DOHH2 (cell line): Measurements from ENCODE around the gene OR8D2.

Experiments used
- H3F3A ChIP-seq: fragments of 200-600 bp; sonication (generic), shearing (Covaris generic); 2 replicates; pipeline ENCODE4 v1.6.0; 2016; ENCODE audit warnings: antibody characterized with exemption, mild to moderate bottlenecking; ENCODE audit not compliant: control insufficient read depth, insufficient read depth
- H3K27ac ChIP-seq: fragments of 200-600 bp; sonication (generic); 2 replicates; pipeline ENCODE4 v1.5.1; 2014; ENCODE audit warnings: low read depth, mild to moderate bottlenecking, low read length, moderate library complexity
- H3K27me3 ChIP-seq: fragments of 200-600 bp; sonication (generic); 2 replicates; pipeline ENCODE4 v1.6.1; 2014; ENCODE audit warnings: mild to moderate bottlenecking, low read length, mixed read lengths; ENCODE audit not compliant: control insufficient read depth
- H3K36me3 ChIP-seq: fragments of 200-600 bp; sonication (generic); 2 replicates; pipeline ENCODE4 v1.6.1; 2014; ENCODE audit warnings: mild to moderate bottlenecking, low read length, moderate library complexity, mixed read lengths; ENCODE audit not compliant: control insufficient read depth
- H3K4me1 ChIP-seq: fragments of 200-600 bp; sonication (generic); 2 replicates; pipeline ENCODE4 v1.6.1; 2014; ENCODE audit warnings: mild to moderate bottlenecking, low read length, mixed read lengths; ENCODE audit not compliant: control insufficient read depth
- H3K4me2 ChIP-seq: fragments of 200-600 bp; sonication (generic); 2 replicates; pipeline ENCODE4 v1.6.0; 2014; ENCODE audit warnings: mild to moderate bottlenecking, low read length, moderate library complexity
- H3K4me3 ChIP-seq: fragments of 200-600 bp; sonication (generic); 2 replicates; pipeline ENCODE4 v1.5.1; 2014; ENCODE audit warnings: mild to moderate bottlenecking, low read length, mixed read lengths
- H3K79me2 ChIP-seq: fragments of 200-600 bp; sonication (generic); 2 replicates; pipeline ENCODE4 v1.6.1; 2014; ENCODE audit warnings: mild to moderate bottlenecking, low read length, mixed read lengths; ENCODE audit not compliant: control insufficient read depth
- H3K9me2 ChIP-seq: fragments of 200-600 bp; sonication (generic); replicated peaks from 2 replicates; pipeline ENCODE4 v1.6.1; 2014; ENCODE audit warnings: mild to moderate bottlenecking, low read length, mixed read lengths; ENCODE audit not compliant: control insufficient read depth
- H3K9me3 ChIP-seq: fragments of 200-600 bp; sonication (generic); 2 replicates; pipeline ENCODE4 v1.6.1; 2014; ENCODE audit warnings: antibody characterized with exemption, low read length, mixed read lengths; ENCODE audit not compliant: control insufficient read depth, insufficient read depth
- H4K20me1 ChIP-seq: fragments of 200-600 bp; sonication (generic); 2 replicates; pipeline ENCODE4 v1.6.0; 2014; ENCODE audit warnings: low read depth, mild to moderate bottlenecking, antibody characterized with exemption, low read length, moderate library complexity; ENCODE audit not compliant: control insufficient read depth, insufficient read depth
- EZH2phosphoT487 ChIP-seq: fragments of 200-600 bp; sonication (generic); IDR thresholded peaks from 2 replicates; pipeline ENCODE4 v1.6.1; 2017; ENCODE audit warnings: borderline replicate concordance, mild to moderate bottlenecking, antibody characterized with exemption, low read length, moderate library complexity, mixed read lengths
- TF ChIP-seq, protein P1 (sequence below): fragments of 200-600 bp; sonication (generic); IDR thresholded peaks from one replicate; pipeline ENCODE4 v1.5.1; 2014; ENCODE audit warnings: antibody characterized with exemption, mild to moderate bottlenecking, low read depth, low read length; ENCODE audit not compliant: poor library complexity, severe bottlenecking

OR8D2 gene

DNA sequence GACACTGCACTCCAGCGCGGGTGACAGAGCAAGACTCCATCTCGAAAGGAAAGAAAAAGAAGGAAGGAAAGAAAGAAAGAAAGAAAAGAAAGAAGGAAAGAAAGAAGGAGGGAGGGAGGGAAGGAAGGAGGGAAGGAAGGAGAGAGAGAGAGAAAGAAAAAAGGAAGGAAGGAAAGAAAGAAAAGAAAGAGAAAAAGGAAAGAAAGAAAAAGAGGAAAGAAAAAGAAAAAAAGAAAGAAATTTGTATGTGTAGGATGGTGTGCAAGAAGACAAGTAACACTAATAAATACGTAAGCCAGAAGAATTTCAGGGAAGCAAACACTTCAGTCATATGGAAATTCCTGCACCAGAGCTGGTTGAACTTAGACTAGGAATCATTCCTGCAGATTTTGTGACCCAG is 6.9 kb downstream of the OR8D2 start:
- H3F3A ChIP-seq = no peaks in the 10 kb centered on the region
- H3K36me3 ChIP-seq = no peaks in the 10 kb centered on the region
- no peaks in the 10 kb centered on the region for H3K9me3 ChIP-seq
- H3K9me2 ChIP-seq = no peaks in the 10 kb centered on the region
- no peaks in the 10 kb centered on the region for H3K4me1 ChIP-seq
- no peaks in the 10 kb centered on the region for H4K20me1 ChIP-seq
- no peak overlapping the region for H3K4me2 ChIP-seq
- no peak for TF ChIP-seq EZH2phosphoT487
- TF ChIP-seq, protein P1, sequence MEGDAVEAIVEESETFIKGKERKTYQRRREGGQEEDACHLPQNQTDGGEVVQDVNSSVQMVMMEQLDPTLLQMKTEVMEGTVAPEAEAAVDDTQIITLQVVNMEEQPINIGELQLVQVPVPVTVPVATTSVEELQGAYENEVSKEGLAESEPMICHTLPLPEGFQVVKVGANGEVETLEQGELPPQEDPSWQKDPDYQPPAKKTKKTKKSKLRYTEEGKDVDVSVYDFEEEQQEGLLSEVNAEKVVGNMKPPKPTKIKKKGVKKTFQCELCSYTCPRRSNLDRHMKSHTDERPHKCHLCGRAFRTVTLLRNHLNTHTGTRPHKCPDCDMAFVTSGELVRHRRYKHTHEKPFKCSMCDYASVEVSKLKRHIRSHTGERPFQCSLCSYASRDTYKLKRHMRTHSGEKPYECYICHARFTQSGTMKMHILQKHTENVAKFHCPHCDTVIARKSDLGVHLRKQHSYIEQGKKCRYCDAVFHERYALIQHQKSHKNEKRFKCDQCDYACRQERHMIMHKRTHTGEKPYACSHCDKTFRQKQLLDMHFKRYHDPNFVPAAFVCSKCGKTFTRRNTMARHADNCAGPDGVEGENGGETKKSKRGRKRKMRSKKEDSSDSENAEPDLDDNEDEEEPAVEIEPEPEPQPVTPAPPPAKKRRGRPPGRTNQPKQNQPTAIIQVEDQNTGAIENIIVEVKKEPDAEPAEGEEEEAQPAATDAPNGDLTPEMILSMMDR = no peak
- no peak overlapping the region for H3K4me3 ChIP-seq
- no peak overlapping the region for H3K27ac ChIP-seq
- H3K27me3 ChIP-seq = 0 out of 2 replicates have a peak, but pooled peaks cover 1% of the 10 kb centered on the region
- H3K79me2 ChIP-seq = no peaks in the 10 kb centered on the region

- Histone ChIP-seq H3K4me1 (no peaks in the 10 kb centered on the region), H3K79me2 (no peaks in the 10 kb centered on the region), H3K9me2 (no peaks in the 10 kb centered on the region), H3F3A (no peaks in the 10 kb centered on the region), H3K36me3 (no peaks in the 10 kb centered on the region), H3K9me3 (no peaks in the 10 kb centered on the region), H3K27me3 (peaks cover 6% of the 10 kb centered on the region; the same call in 1 of the 2 replicates), H3K4me2 (no peak overlapping the region), H3K27ac (no peak overlapping the region), H3K4me3 (no peak overlapping the region), H4K20me1 (no peaks in the 10 kb centered on the region)
- TF ChIP-seq EZH2phosphoT487 = no peak
- TF ChIP-seq, protein P1 = no peak
Measured at GRCh38 chr11:124311670-124312069, 8.3 kb downstream of the OR8D2 start.

DNA sequence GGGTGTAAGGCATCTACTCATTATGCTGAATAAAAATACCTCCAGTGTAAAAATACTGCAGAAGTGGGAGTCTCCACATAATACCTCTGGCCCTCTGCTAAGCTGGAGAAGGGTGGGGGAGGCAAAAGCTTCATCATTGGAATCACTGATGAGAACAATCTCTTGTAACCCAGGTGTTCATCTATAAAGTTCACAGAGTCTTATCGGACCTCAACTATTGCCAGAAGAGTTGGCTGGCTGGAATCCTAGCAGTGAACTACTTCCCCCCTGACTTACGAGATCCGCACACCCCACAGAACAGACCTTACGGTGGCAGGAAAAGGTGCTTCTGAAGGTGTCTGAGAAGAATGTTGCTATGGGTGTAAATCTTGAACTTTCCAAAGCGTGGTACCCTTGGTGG is 8.7 kb downstream of the OR8D2 start:
- no peaks in the 10 kb centered on the region for H3K9me3 ChIP-seq
- H3K79me2 ChIP-seq = no peaks in the 10 kb centered on the region
- no peaks in the 10 kb centered on the region for H3F3A ChIP-seq
- H3K27ac ChIP-seq = no peak overlapping the region
- no peak for TF ChIP-seq EZH2phosphoT487
- TF ChIP-seq, protein P1 = no peak
- H3K4me1 ChIP-seq = no peaks in the 10 kb centered on the region
- H3K27me3 ChIP-seq = peaks cover 8% of the 10 kb centered on the region; the same call in 1 of the 2 replicates
- H3K36me3 ChIP-seq = no peaks in the 10 kb centered on the region
- no peak overlapping the region for H3K4me3 ChIP-seq
- no peaks in the 10 kb centered on the region for H3K9me2 ChIP-seq
- no peaks in the 10 kb centered on the region for H4K20me1 ChIP-seq
- no peak overlapping the region for H3K4me2 ChIP-seq
